Neural progenitor cell (in vitro differentiated cells): ENCODE data around the gene KLHDC4.

Source experiments
- EZH2 ChIP-seq: fragments of 200-600 bp; sonication (generic); IDR thresholded peaks from 2 replicates; pipeline ENCODE4 v1.6.1; 2017; ENCODE audit warnings: antibody characterized with exemption, mild to moderate bottlenecking, moderate library complexity
- EZH2phosphoT487 ChIP-seq: fragments of 200-600 bp; sonication (generic); IDR thresholded peaks from 2 replicates; pipeline ENCODE4 v1.6.1; 2017; ENCODE audit warnings: antibody characterized with exemption

- TF ChIP-seq EZH2 (no peak), EZH2phosphoT487 (no peak)
Observed at GRCh38 chr16:87806261-87806640, 40.5 kb upstream of the KLHDC4 start.
